HG02870 (cell line): ENCODE results near the gene IPO11.
"Not testable (repeated sequence)": the region's sequence is repeated elsewhere in the genome, so short reads cannot be mapped to it uniquely, and the experiment has no call there.

Source experiments
- ATAC-seq: cut with Tn5 transposase; IDR thresholded peaks from one replicate; pipeline ENCODE4 v1.9.1; 2021; ENCODE audit warnings: mild to moderate bottlenecking, moderate library complexity; ENCODE audit not compliant: unreplicated experiment

Gene IPO11

DNA sequence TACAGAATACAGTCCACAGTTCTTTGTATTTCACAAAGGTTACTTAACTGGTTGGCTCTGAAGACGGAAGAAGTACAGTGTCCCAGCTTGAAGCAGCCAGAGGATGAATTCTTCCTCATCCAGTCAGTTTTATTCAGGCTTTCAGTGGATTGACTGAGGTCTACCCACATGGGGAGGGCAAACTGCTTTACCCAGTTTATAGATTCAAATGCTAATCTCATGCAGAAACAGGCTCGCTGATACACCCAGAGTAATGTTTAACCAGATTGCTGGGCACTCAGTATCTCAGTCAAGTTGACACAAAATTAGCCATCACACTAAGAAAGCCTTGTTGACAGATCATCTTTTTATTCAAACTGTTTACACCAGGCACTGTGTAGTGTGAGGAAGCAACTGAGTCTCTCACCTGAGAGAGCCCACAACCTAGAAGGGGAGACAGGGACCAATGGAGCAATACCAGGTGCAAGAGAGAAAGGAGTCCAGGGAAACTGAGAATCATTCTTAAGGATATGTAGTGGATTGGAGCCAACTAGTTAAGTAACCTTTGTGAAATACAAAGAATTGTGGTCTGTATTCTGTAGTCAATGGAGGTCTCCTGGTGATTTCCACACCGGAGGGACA, 181.9 kb downstream of the IPO11 start:
- ATAC-seq: no peak

DNA sequence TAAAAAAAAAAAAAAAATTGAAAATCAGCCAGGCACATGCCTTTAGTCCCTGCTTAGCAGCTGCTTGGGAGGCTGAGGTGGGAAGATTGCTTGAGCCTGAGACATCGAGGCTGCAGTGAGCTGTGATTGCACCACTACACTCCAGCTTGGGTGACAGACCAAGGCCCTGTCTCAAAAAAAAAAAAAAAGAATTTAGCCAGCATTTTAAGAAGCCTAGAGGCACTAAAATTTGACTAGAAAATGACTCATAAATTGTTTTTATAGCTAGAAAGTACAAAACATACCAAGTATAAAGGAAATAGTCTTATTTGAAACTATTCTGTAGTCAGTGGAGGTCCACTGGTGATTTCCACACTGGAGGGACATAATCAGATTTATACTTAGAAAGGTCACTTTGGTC, 183.5 kb downstream of the IPO11 start:
- ATAC-seq: no peak

DNA sequence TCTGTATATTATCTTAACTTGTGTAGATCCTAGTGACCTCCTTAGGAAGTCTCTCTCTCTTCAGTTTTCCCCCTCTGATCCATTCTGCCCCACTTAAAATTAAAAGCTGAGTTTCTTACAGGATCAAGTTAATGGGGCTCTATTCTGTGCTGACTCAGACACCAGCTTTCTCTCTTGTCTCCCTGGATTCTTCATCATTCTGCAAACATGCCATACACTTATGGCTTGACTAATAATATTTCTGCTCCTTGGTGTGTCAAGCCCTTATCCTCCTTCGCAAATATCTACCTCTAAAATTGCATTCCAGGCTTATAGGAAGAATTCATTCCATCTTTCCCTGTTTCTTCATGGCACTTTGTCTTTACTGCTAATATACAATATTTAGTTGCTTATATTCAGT, 184.1 kb downstream of the IPO11 start:
- ATAC-seq: no peak

DNA sequence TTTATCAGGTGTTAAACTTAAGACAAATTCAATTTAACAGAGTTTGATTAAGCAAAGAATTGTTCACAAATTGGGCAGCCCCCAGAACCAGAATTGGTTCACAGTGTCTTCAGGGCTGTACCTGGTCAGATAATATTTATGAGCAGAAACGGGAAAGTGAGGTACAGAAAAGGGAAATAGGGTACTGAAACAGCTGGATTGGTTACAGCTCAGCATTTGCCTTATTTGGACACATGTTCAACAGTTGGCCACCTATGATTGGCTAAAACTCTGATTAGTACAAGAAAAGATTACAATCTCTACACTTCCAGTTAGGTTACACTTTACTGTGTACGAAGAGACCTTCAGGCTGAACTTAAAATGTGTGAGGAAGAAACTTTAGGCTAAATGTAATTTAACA, 184.8 kb downstream of the IPO11 start:
- no peak for ATAC-seq

DNA sequence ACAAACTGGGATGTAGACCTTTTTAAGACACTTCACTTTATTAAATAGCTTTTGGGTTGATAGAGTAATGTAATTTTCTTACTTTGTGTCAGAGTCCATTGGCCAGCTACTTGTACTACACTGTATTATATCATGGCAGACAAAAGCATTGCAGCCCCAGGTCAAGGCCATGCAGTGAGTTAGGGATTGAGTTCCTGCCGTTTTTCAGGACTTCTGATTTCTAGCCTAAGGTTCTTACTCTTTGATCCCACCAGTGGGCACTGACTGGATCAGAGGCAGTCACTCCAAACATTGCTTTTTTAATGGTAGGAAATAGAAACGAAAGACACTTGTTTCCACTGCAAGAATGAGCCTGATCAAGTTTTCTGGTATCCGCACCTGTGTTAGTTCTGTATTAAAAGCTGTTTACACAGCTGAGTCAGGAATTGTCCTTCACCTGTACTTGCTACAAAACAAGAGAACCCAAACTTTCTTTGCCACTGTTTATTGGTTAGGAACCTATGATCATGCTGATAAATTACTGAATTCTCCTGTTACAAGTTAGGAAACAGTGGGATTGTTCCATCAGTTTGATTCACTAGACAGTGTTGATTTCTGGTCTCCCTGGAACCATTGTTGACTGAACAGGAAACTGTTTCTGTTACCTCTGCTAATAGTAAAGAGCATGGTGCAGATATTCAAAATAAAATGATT, 188.1 kb downstream of the IPO11 start:
- no peak for ATAC-seq

DNA sequence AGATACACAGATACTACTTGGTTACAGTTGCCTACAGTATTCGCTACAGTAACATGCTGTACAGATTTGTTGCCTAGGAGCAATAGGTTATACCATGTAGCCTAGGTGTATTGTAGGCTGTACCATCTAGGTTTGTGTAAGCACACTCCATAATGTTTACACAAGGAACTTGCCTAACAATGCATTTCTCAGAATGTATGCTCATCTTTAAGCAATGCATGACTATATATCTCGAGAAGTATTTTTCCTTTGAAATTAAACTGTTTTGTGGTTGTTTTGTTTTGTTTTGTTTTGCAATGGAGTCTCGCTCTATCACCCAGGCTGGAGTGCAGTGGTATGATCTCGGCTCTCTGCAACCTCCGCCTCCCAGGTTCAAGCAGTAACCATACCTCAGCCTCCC, 191.4 kb downstream of the IPO11 start:
- ATAC-seq: no peak

DNA sequence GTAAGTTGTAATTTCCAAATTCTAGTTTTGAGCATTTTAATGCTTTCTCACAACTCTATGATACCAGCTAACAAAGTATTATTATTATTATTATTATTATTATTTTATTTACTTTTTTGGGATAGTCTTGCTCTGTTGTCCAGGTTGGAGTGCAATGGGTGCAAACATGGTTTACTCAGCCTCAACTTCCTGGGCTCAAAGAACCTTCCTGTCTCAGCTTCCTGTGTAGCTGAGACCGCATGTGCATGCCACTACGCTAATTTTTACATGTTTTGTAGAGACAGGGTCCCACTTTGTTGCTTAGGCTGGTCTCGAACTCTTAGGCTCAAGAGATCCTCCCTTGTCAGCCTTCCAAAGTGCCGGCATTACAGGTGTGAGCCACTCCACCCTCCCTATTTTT, 193.1 kb downstream of the IPO11 start:
- no peak for ATAC-seq

DNA sequence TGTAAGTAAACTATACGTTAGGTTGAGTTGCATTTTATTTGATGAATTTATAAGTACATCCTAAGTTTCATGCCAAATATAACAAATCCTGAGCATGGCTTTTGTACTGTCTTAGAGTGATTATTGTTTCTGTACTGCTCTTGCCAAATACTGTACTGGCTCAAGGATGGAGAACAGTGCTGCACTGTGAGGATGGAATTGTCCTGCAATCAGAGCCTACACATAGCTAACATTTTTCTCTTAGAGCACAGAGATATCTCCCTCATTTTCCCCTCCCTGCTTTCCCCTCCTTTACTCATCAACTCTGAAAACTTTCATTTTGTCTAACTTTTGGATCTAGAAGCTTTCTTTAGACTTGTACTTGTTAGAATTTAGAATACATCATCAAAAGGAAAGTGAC, 194.3 kb downstream of the IPO11 start:
- no peak for ATAC-seq

DNA sequence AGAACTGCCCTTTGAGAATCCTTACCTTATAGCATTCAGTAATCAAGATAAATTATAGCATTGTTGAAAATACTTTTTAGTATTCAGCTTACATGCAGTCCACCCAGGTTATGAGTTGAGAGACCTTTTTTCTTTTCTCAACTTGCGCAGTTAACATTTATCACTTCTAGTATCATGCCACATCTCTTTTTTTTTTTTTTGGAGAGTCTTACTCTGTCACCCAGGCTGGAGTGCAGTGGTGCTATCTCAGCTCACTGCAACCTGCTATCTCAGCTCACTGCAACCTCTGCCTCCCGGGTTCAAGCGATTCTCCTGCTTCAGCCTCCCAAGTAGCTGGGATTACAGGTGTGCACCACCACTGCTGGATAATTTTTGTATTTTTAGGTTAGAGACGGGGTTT, 195.1 kb downstream of the IPO11 start:
- no peak for ATAC-seq

DNA sequence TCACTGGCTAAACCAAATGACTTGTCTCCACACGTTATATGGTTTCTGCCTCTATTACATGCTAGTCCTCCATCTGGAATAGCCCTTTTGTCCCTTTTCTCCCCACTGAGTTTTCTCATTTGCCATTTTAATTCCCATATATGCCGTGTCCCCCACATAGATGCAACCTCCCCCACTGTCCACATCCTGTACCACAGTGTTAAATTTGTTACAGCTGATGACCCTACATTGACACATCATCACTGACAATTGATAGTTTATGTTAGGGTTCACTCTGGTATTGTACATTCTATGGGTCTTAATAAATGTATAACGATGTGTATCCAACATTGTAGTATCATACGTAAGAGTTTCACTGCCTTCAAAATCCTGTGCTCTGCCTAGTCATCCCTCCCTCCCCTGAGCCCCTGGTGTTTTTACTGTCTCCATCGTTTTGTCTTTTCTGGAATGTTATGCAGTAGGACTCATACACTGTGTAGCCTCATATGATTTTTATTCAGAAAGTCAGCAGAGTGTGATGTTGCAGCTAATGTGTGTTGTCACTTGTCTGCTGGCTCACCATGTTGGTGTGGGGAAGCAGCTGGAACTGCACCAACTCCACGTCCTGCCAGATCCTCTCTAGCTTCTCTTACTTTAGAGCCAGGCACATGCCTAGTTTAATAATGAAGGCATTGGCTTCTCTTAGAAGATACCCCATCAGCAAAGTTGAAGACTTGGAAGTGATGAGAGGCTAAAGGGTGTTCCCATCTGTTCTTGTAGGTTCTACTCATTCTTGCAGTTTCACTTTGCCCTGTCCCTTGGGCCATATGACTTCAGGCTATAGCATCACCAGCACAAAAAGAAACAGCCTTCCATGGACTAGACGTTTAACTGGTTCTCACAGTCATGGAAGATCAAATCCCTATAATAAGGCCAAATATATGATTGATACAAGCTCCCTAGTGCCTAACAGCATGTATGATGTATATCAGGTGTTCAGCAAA, 196.3 kb downstream of the IPO11 start:
- ATAC-seq: no peak

DNA sequence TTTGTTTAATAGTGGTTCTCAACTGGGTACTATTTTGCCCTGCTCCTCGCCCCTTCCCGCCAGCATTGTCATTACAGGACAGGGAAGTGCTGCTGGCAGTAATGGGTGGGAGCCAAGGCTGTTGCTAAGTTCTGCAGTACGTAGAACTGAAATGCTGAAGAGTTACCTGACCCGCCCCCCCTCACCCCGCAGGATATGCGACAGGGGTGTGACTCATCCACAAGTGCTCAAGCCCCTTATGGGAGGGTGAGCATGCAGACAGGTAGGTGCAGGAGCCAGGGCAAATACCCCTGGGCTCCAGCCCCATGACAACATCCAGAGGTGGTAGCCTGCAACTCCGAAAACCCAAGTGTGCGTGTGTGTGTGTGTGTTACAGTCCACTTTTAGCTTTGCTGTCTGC, 201.8 kb downstream of the IPO11 start:
- no peak for ATAC-seq

DNA sequence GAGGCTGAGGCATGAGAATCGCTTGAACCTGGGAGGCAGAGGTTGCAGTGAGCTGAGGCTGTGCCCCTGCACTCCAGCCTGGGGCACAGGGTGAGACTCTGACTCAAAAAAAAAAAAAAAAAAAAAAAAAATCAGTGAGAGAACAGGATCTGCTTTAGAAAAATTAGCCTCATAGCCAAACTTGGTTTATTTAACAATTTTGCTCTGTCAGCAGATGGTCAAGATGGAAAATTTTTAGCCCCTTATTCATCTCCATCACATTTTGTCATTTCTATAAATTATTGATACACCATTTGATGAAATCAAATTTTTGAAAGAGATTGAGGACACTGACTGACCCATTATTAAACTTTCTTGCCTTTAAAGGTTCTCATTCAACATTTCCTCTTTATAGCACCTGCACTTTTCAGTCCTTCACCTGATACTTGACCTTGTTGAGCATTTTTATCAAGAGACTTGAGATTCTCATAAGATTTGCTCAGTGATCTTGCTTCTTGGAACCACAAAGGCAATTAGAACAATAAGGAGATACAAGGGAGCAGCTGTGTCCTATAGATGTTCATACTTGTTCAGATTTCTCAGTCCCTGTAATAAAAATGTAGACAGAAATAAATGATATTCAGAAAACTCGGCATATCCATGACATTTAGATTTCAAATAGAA, 204.2 kb downstream of the IPO11 start:
- no peak for ATAC-seq

DNA sequence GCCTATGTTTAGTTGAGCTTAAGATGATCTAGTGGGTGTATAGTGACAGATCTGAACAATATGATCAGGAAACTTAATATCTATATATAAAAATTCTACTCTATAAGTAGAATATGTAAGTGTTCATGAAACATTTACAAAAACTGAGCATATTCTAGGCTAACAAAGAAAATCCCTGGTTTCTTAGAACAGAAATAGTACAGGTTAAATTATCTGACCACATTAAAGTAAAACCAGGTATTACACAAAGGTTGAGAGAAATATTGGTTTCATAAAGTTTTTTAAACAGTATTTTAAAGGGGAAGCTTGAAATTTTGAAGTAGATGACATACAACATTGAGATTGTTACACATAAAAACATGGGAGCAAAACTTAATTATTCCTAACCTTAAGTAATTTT, 205.4 kb downstream of the IPO11 start:
- no peak for ATAC-seq

DNA sequence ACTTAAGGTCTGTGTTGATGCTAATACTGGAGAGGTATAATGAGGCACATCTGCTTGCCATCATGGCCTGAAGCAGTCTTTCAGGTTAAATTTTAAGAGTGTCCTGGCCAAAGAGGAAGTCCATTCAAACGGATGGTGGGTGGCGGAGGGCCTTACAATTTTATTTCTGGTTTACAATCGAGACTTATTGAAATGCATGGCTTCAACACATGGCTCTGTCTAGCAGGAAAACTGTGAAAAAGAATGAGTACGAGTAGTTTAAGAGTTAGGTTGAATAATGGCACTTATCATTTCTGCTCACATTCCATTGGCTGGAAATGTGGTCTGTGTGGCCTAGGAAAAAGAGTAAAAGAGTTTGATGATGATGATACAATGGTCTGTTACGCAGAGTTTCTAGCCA, 208.2 kb downstream of the IPO11 start:
- no peak for ATAC-seq

DNA sequence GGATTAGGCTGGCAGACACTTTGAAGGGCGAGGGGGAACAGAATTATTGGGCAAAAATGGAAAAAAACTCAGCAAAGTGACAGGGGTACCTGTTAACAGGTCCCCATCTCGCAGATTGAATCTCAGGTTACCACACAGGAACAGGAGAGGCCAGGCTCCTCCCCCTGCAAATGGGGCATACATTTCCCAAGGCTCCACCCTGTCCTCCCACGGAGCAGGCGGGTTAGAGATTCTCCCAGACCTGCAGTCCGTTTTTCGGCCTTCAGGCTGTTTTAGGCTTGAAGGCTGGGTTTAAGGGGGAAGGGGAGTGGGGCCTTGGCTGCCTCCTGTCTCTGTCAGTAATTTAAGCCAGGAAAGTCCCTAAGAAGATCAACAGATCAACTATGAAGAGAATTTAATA, 208.7 kb downstream of the IPO11 start:
- no peak for ATAC-seq

DNA sequence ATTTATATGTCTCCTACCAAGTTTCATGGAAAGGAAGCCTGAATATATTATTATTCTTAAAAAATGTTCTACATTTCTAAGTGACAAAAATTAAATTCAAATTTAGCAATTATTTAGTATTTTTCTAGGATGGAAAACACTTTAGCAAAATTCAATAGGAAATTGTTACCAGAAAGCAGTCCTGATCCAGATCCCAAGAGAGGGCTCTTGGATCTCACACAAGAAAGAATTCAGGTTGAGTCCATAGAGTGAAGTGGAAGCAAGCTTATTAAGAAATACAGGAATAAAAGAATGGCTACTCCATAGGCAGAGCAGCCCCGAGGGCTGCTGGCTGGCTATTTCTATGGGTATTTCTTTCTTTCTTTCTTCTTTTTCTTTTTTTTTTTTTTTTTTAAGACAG, 210.7 kb downstream of the IPO11 start:
- no peak for ATAC-seq

DNA sequence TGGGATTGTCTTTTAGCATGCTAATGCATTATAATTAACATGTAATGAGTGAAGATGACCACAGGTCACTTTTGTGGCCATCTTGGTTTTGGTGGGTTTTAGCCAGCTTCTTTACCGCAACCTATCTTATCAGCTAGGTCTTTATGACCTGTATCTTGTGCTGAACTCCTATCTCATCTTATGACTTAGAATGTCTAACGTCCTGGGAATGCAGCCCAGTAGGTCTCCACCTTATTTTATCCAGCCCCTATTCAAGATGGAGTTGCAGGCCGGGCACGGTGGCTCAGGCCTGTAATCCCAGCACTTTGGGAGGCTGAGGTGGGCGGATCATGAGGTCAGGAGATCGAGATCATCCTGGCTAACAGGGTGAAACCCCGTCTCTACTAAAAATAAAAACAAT, 211.9 kb downstream of the IPO11 start:
- not testable (repeated sequence) for ATAC-seq

DNA sequence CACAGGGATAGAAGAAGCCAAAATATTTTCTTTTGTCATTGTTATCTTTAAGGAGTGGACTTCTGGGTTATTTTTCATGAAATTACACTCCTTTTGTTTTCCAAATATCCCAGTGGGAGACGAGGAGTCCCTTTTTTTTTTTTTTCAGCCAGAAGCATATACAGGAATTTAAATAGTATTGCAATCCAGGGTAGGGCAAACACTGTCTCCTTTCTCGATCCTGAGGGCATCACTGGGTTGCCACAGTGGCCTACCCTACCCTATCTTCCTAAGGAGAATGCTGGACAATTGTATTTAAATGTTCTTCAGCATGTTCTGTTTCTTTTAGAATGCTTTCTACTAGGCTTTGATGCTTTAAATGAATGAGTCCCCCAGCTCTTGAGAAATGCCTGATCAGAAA, 214.0 kb downstream of the IPO11 start:
- no peak for ATAC-seq

DNA sequence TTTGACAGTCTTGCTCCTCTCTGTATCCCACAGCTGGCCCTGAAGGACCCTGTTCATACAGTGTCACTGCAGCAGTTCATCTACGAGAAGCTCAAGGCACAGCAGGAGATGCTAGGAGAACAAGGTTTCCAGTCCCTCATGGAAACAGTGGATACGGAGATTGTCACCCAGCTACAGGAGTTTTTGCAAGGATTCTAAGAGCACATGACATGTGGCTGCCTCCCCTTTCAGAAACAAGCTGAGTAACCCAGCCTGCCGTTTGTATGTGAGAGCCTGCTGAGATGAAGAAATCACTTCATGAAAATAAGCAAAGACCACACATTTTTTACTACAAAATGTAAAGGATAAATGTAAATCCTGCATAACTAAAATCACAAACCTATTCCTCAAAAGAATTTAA, 214.6 kb downstream of the IPO11 start:
- no peak for ATAC-seq

DNA sequence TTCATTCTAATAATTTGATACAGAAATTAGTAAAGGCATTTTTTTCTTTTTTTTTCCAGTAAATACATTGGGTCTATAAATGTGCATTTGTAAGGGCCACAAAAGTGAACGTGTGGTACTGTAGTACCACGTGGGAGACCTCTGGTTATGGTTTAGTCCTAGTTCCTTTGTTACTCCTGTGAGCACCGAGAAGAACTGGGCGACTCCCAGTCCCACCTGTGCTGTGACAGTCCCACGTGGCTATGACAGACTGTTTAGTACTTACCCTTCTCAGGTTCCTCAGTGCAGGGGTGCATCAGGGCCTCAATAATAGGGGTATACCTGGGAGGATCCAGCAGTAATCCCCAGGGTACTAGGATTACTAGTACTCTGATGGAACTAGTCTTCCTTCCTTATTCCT, 215.3 kb downstream of the IPO11 start:
- no peak for ATAC-seq

DNA sequence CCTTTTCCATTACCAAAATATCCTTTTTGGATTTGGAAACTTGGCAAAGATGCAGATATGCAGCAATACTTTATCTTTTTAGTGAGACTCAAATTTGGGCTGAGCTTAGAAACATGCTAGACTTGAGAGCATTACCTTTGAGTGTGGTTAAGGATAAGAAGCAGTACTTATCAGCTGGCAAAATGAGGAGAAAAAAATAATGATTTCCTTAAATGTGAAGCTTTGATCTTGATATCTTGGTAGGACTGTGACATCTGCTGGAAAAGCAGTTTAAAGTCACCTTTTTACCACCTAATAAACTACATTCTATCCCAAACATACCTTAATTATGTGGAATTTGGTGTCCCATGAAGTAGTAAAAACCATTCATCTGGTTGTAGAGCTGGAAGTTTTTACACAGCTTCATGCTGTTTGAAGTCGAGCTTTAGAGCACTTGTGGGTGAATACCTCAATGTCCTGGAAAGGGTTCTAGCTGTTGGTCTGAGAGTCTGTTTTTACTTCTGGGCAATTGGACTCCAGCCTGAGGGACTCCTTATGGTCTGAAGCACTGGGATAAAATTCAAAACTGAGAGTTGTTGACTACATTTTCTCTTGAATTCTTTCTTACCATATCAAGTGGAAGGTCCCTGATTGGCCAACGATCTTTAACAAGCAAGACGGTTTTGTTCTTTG, 219.5 kb downstream of the IPO11 start:
- no peak for ATAC-seq
